Karpas-422 (cell line): Measurements from ENCODE around the gene CELSR1. TPM values are rescaled to one million over a fixed set of nuclear protein-coding genes. Genes with fewer than 3 reads are reported as not detected.

Experiments used
- DNase-seq: peaks from one replicate; pipeline ENCODE4 v3.0.0-alpha.2; 2015
- H2AFZ ChIP-seq: fragments of 200-600 bp; sonication (generic); 2 replicates; pipeline ENCODE4 v1.6.1; 2014; ENCODE audit warnings: antibody characterized with exemption, low read length, mixed read lengths
- H3K27ac ChIP-seq: fragments of 200-600 bp; sonication (generic); 2 replicates; pipeline ENCODE4 v1.5.1; 2014; ENCODE audit warnings: mild to moderate bottlenecking, low read length, moderate library complexity
- H3K27me3 ChIP-seq: fragments of 200-600 bp; sonication (generic); 2 replicates; pipeline ENCODE4 v1.6.1; 2014; ENCODE audit warnings: low read length, mixed read lengths
- H3K36me3 ChIP-seq: fragments of 200-600 bp; sonication (generic); 2 replicates; pipeline ENCODE4 v1.6.1; 2014; ENCODE audit warnings: low read length, mixed read lengths; ENCODE audit not compliant: insufficient read depth
- H3K4me1 ChIP-seq: fragments of 200-600 bp; sonication (generic); 2 replicates; pipeline ENCODE4 v1.6.1; 2014; ENCODE audit warnings: mild to moderate bottlenecking, low read length, mixed read lengths
- H3K4me2 ChIP-seq: fragments of 200-600 bp; sonication (generic); 2 replicates; pipeline ENCODE4 v1.6.1; 2014; ENCODE audit warnings: low read length, low read depth, mild to moderate bottlenecking; ENCODE audit not compliant: poor library complexity, severe bottlenecking
- H3K4me3 ChIP-seq: fragments of 200-600 bp; sonication (generic); 2 replicates; pipeline ENCODE4 v1.5.1; 2014; ENCODE audit warnings: mild to moderate bottlenecking, antibody characterized with exemption, low read length, mixed read lengths
- H3K79me2 ChIP-seq: fragments of 200-600 bp; sonication (generic); 2 replicates; pipeline ENCODE4 v1.6.1; 2014; ENCODE audit warnings: mild to moderate bottlenecking, low read length, mixed read lengths
- H3K9ac ChIP-seq: fragments of 200-600 bp; sonication (generic); 2 replicates; pipeline ENCODE4 v1.6.0; 2014; ENCODE audit warnings: low read length
- H3K9me2 ChIP-seq: fragments of 200-600 bp; sonication (generic), shearing (Covaris generic); replicated peaks from 2 replicates; pipeline ENCODE4 v1.6.0; 2014; ENCODE audit warnings: mild to moderate bottlenecking, low read length, moderate library complexity; ENCODE audit not compliant: insufficient read depth
- H3K9me3 ChIP-seq: fragments of 300-700, 200-600 bp; sonication (generic); 2 replicates; pipeline ENCODE4 v1.6.1; 2014; ENCODE audit warnings: low read length, mixed read lengths
- H4K20me1 ChIP-seq: fragments of 200-600 bp; sonication (generic); 2 replicates; pipeline ENCODE4 v1.6.1; 2014; ENCODE audit warnings: mild to moderate bottlenecking, antibody characterized with exemption, low read length, low read depth; ENCODE audit not compliant: insufficient read depth
- total RNA-seq: library from RNA; depleted of rRNA; stranded (reverse); fragments of >200 nt; shearing (Covaris generic); gene quantifications from 2 replicates; pipeline ENCODE4 v1.2.3, GENCODE V29; 2014; ENCODE audit warnings: low replicate concordance

Gene CELSR1
- total RNA-seq, 1 experiment from 2014 or later, result 0.11 TPM

GRCh38 chr22:46428171-46428570, 109.2 kb downstream of the CELSR1 start:
- H3K9me2 ChIP-seq, result no peaks in the 10 kb centered on the region
- no peak overlapping the region for H3K4me3 ChIP-seq
- no peak overlapping the region for H3K9ac ChIP-seq
- H3K9me3 ChIP-seq, result no peaks in the 10 kb centered on the region
- no peaks in the 10 kb centered on the region for H3K27me3 ChIP-seq
- no peak overlapping the region for H2AFZ ChIP-seq
- H3K36me3 ChIP-seq, result no peaks in the 10 kb centered on the region
- H3K27ac ChIP-seq, result no peak overlapping the region
- no peak overlapping the region for H3K4me2 ChIP-seq
- H4K20me1 ChIP-seq, result no peaks in the 10 kb centered on the region
- no peaks in the 10 kb centered on the region for H3K79me2 ChIP-seq
- peaks cover 10% of the 10 kb centered on the region for H3K4me1 ChIP-seq
- no peak for DNase-seq

DNA sequence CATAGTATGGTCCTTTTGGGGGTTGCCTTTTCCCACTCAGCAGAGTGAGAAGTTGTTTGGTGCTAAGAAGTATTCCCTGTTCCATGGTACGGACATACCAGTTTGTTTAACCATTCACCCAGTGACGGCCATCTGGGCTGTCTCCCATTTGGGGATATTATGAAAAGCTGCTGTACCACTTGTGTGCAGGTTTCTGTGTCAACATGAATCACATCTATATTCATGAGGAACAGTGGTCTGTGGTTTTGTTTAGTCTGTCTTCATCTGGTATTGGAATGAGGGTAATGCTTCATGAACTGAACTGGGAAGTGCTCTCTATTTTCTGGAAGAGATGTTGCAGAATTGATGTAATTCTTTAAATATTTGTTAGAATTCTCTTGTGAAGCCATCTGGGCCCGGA, 112.4 kb downstream of the CELSR1 start:
- Histone ChIP-seq H3K79me2 (no peaks in the 10 kb centered on the region), H3K36me3 (no peaks in the 10 kb centered on the region), H3K27me3 (no peaks in the 10 kb centered on the region), H4K20me1 (no peaks in the 10 kb centered on the region), H3K4me2 (no peak overlapping the region), H3K4me3 (no peak overlapping the region), H3K27ac (no peak overlapping the region), H3K4me1 (no peaks in the 10 kb centered on the region), H3K9me2 (no peaks in the 10 kb centered on the region), H3K9ac (no peak overlapping the region), H2AFZ (no peak overlapping the region), H3K9me3 (no peaks in the 10 kb centered on the region)
- no peak for DNase-seq

GRCh38 chr22:46424496-46424895, 112.9 kb downstream of the CELSR1 start:
- Histone ChIP-seq H3K4me3 (no peak overlapping the region), H4K20me1 (no peaks in the 10 kb centered on the region), H3K27ac (no peak overlapping the region), H3K27me3 (no peaks in the 10 kb centered on the region), H3K9ac (no peak overlapping the region), H3K79me2 (no peaks in the 10 kb centered on the region), H3K4me2 (no peak overlapping the region), H3K9me3 (no peaks in the 10 kb centered on the region), H2AFZ (no peak overlapping the region), H3K9me2 (no peaks in the 10 kb centered on the region), H3K36me3 (no peaks in the 10 kb centered on the region), H3K4me1 (no peaks in the 10 kb centered on the region)
- DNase-seq, result no peak

DNA sequence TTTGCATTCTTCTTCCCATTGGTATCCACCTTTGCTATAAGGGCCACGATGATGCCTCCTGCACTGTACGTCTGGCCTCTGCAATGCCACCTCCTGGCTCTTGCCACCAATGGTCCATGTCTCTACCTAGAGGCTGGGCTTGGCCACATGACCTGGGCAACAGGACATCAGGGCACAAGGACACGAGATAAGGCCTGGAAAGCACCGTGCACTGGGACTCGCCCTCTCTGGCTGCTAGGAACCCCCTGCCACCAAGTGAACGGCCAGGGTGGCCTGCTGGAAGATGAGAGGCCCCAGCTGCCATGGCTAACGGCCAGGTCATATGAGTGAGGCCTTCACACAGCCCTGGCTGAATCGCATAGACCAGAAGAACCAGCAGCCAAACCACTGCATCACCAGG, 114.5 kb downstream of the CELSR1 start:
- no peak for DNase-seq
- H3K4me3 ChIP-seq, result no peak overlapping the region
- H4K20me1 ChIP-seq, result no peaks in the 10 kb centered on the region
- H3K4me1 ChIP-seq, result no peaks in the 10 kb centered on the region
- no peaks in the 10 kb centered on the region for H3K9me3 ChIP-seq
- no peak overlapping the region for H3K9ac ChIP-seq
- no peaks in the 10 kb centered on the region for H3K9me2 ChIP-seq
- no peak overlapping the region for H3K4me2 ChIP-seq
- H2AFZ ChIP-seq, result no peak overlapping the region
- H3K27ac ChIP-seq, result no peak overlapping the region
- no peaks in the 10 kb centered on the region for H3K79me2 ChIP-seq
- no peaks in the 10 kb centered on the region for H3K27me3 ChIP-seq
- no peaks in the 10 kb centered on the region for H3K36me3 ChIP-seq

DNA sequence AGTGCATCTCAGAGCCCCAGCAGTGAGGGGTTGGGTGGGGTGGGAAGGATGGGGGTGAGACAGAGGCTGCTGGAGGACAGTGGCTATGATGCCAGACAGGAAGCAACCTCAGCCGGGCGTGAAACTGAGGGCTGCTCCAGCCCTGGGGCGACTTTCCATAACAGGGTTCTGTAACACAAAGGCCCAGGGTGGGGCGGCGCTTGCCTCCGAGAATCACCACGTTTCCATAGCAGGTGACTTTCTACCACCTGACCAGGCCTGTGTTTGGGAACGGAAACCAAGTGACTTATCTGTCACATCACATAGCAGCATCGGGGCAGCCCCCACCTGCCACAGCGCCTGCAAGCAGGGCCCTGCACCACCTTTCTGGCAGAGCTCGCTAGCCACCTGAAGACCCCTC, 116.2 kb downstream of the CELSR1 start:
- H3K4me3 ChIP-seq, result no peak overlapping the region
- H3K9me3 ChIP-seq, result no peaks in the 10 kb centered on the region
- no peak overlapping the region for H3K4me2 ChIP-seq
- no peaks in the 10 kb centered on the region for H3K27me3 ChIP-seq
- DNase-seq, result no peak
- no peaks in the 10 kb centered on the region for H3K9me2 ChIP-seq
- H4K20me1 ChIP-seq, result no peaks in the 10 kb centered on the region
- no peaks in the 10 kb centered on the region for H3K36me3 ChIP-seq
- H3K4me1 ChIP-seq, result no peaks in the 10 kb centered on the region
- H3K9ac ChIP-seq, result no peak overlapping the region
- H2AFZ ChIP-seq, result no peak overlapping the region
- H3K79me2 ChIP-seq, result no peaks in the 10 kb centered on the region
- H3K27ac ChIP-seq, result no peak overlapping the region

GRCh38 chr22:46419754-46420571, 117.5 kb downstream of the CELSR1 start:
- H3K9me2 ChIP-seq, result no peaks in the 10 kb centered on the region
- no peaks in the 10 kb centered on the region for H3K79me2 ChIP-seq
- no peaks in the 10 kb centered on the region for H3K9me3 ChIP-seq
- DNase-seq, result no peak
- H4K20me1 ChIP-seq, result no peaks in the 10 kb centered on the region
- H3K4me2 ChIP-seq, result no peak overlapping the region
- H2AFZ ChIP-seq, result no peak overlapping the region
- H3K36me3 ChIP-seq, result no peaks in the 10 kb centered on the region
- H3K27ac ChIP-seq, result no peak overlapping the region
- no peak overlapping the region for H3K9ac ChIP-seq
- no peak overlapping the region for H3K4me3 ChIP-seq
- H3K4me1 ChIP-seq, result no peaks in the 10 kb centered on the region
- H3K27me3 ChIP-seq, result no peaks in the 10 kb centered on the region

GRCh38 chr22:46418827-46419226, 118.6 kb downstream of the CELSR1 start:
- no peaks in the 10 kb centered on the region for H3K27me3 ChIP-seq
- no peaks in the 10 kb centered on the region for H4K20me1 ChIP-seq
- H3K9me2 ChIP-seq, result no peaks in the 10 kb centered on the region
- H3K36me3 ChIP-seq, result no peaks in the 10 kb centered on the region
- no peak overlapping the region for H3K27ac ChIP-seq
- H3K4me1 ChIP-seq, result no peaks in the 10 kb centered on the region
- no peak overlapping the region for H3K4me2 ChIP-seq
- no peaks in the 10 kb centered on the region for H3K79me2 ChIP-seq
- H3K9me3 ChIP-seq, result no peaks in the 10 kb centered on the region
- no peak overlapping the region for H2AFZ ChIP-seq
- H3K9ac ChIP-seq, result no peak overlapping the region
- no peak overlapping the region for H3K4me3 ChIP-seq
- no peak for DNase-seq

GRCh38 chr22:46417769-46418168, 119.7 kb downstream of the CELSR1 start:
- Histone ChIP-seq H3K27me3 (no peaks in the 10 kb centered on the region), H3K79me2 (no peaks in the 10 kb centered on the region), H3K9me3 (no peaks in the 10 kb centered on the region), H3K36me3 (no peaks in the 10 kb centered on the region), H4K20me1 (no peaks in the 10 kb centered on the region), H3K4me1 (no peaks in the 10 kb centered on the region), H3K27ac (no peak overlapping the region), H2AFZ (no peak overlapping the region), H3K4me3 (no peak overlapping the region), H3K9me2 (no peaks in the 10 kb centered on the region), H3K9ac (no peak overlapping the region), H3K4me2 (no peak overlapping the region)
- no peak for DNase-seq
